Activated CD8-positive, alpha-beta memory T cell treated with anti-CD3 and anti-CD28 coated beads, Interleukin-2, amount 50 U/mL, for 24 hours (primary cell): ENCODE data around the gene AKAP13.
"Not testable (repeated sequence)": the region's sequence is repeated elsewhere in the genome, so short reads cannot be mapped to it uniquely, and the experiment has no call there.

ENCODE experiments used
- DNase-seq: peaks from one replicate; pipeline ENCODE4 v3.0.0-alpha.2; 2020; ENCODE audit errors: extremely low read depth

Gene AKAP13

GRCh38 chr15:85475317-85475701, 94.9 kb downstream of the AKAP13 start:
- DNase-seq = no peak

- no peak for DNase-seq
Observed at GRCh38 chr15:85475711-85476110, 95.3 kb downstream of the AKAP13 start.

- no peak for DNase-seq
Observed at GRCh38 chr15:85477061-85477460, 96.7 kb downstream of the AKAP13 start.

- no peak for DNase-seq
Observed at GRCh38 chr15:85477730-85478129, 97.3 kb downstream of the AKAP13 start.

- DNase-seq = no peak
Observed at GRCh38 chr15:85479071-85479647, 98.8 kb downstream of the AKAP13 start.

- no peak for DNase-seq
Observed at GRCh38 chr15:85480923-85481322, 100.5 kb downstream of the AKAP13 start.

GRCh38 chr15:85481543-85481942, 101.1 kb downstream of the AKAP13 start:
- not testable (repeated sequence) for DNase-seq

GRCh38 chr15:85482894-85483293, 102.5 kb downstream of the AKAP13 start:
- no peak for DNase-seq

- DNase-seq = not testable (repeated sequence)
Observed at GRCh38 chr15:85483955-85484354, 103.6 kb downstream of the AKAP13 start.

- DNase-seq = not testable (repeated sequence)
Observed at GRCh38 chr15:85484923-85485322, 104.5 kb downstream of the AKAP13 start.

- DNase-seq = no peak
Observed at GRCh38 chr15:85485956-85486567, 105.7 kb downstream of the AKAP13 start.

GRCh38 chr15:85487796-85488195, 107.4 kb downstream of the AKAP13 start:
- not testable (repeated sequence) for DNase-seq

GRCh38 chr15:85488997-85489396, 108.6 kb downstream of the AKAP13 start:
- DNase-seq = no peak

- DNase-seq = no peak
Observed at GRCh38 chr15:85489773-85490493, 109.5 kb downstream of the AKAP13 start.

- no peak for DNase-seq
Observed at GRCh38 chr15:85490856-85491255, 110.5 kb downstream of the AKAP13 start.

GRCh38 chr15:85491691-85492090, 111.3 kb downstream of the AKAP13 start:
- no peak for DNase-seq

- no peak for DNase-seq
Observed at GRCh38 chr15:85492406-85492805, 112.0 kb downstream of the AKAP13 start.

- no peak for DNase-seq
Observed at GRCh38 chr15:85493260-85493659, 112.9 kb downstream of the AKAP13 start.

GRCh38 chr15:85494048-85494777, 113.8 kb downstream of the AKAP13 start:
- DNase-seq = no peak

GRCh38 chr15:85495096-85495495, 114.7 kb downstream of the AKAP13 start:
- no peak for DNase-seq

- no peak for DNase-seq
Observed at GRCh38 chr15:85495544-85495943, 115.1 kb downstream of the AKAP13 start.

- DNase-seq = no peak
Observed at GRCh38 chr15:85496151-85496550, 115.7 kb downstream of the AKAP13 start.
